GM12874 (cell line): Measurements from ENCODE around the gene SIGLEC9.

ENCODE experiments used
- TF ChIP-seq, protein P1 (sequence below): IDR thresholded peaks from 2 replicates; pipeline ENCODE4 v1.5.1; 2011; ENCODE audit warnings: low read depth, mild to moderate bottlenecking, control low read depth, low read length, moderate library complexity; ENCODE audit not compliant: insufficient read depth

Gene SIGLEC9

DNA sequence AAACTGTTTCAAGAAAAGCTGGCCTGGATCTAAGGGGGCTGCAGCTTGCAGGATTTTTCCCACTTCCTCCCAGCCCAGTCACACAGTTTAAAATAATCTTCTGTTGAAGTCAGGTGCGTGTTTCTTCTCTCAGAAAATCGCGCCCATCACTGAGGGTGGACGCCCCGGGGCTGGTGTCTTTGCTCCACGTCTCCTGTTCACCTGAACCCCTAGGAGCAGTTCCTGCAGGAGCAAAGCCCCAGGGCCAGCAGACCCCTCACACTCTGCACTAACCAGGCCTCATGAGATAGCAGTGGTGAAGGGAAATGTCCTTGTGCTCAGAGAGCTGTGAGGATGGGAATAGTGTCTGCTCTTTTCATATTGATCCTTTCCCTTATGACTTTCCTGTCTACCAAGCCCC lies 16.5 kb downstream of the SIGLEC9 start:
- TF ChIP-seq, protein P1, sequence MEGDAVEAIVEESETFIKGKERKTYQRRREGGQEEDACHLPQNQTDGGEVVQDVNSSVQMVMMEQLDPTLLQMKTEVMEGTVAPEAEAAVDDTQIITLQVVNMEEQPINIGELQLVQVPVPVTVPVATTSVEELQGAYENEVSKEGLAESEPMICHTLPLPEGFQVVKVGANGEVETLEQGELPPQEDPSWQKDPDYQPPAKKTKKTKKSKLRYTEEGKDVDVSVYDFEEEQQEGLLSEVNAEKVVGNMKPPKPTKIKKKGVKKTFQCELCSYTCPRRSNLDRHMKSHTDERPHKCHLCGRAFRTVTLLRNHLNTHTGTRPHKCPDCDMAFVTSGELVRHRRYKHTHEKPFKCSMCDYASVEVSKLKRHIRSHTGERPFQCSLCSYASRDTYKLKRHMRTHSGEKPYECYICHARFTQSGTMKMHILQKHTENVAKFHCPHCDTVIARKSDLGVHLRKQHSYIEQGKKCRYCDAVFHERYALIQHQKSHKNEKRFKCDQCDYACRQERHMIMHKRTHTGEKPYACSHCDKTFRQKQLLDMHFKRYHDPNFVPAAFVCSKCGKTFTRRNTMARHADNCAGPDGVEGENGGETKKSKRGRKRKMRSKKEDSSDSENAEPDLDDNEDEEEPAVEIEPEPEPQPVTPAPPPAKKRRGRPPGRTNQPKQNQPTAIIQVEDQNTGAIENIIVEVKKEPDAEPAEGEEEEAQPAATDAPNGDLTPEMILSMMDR: no peak

DNA sequence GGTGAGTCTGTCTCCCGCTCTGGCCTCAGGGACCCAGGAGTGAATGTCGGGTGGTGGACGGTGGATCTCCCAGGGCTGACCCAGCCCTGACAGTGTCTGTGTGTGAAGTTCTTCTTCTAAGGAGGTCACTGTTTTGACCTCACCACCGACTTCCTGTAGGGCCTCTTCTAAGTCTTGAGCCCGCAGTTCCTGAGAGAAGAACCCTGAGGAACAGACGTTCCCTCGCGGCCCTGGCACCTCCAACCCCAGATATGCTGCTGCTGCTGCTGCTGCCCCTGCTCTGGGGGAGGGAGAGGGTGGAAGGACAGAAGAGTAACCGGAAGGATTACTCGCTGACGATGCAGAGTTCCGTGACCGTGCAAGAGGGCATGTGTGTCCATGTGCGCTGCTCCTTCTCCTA lies 17.4 kb downstream of the SIGLEC9 start, which contains the start of gene SIGLEC7:
Gene SIGLEC7, plus strand, starts transcription at position 183 of the 400 bp plus-strand sequence. Its CDS starts 69 bp downstream, at position 252.
- TF ChIP-seq, protein P1: no peak

DNA sequence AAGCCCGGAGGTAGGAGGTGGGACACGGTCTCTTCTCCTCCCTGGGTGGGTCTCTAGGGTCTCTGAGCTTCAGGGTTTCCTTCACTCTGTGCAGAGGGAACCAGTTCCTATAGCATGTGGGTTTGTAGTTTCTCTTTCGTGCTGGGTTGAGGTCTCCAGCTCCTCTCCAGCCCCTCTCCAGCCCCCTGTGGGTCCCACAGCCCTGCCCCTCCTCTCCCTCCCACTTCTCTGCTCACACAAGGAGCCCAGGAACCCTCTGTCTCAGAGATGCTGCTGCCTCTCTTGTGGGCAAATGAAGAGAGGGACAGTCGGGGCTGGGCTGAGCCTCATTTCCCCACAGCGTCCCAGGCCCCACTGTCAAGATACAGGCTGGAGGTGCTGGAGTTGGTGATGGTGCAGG lies 18.8 kb downstream of the SIGLEC9 start:
- TF ChIP-seq, protein P1: no peak

DNA sequence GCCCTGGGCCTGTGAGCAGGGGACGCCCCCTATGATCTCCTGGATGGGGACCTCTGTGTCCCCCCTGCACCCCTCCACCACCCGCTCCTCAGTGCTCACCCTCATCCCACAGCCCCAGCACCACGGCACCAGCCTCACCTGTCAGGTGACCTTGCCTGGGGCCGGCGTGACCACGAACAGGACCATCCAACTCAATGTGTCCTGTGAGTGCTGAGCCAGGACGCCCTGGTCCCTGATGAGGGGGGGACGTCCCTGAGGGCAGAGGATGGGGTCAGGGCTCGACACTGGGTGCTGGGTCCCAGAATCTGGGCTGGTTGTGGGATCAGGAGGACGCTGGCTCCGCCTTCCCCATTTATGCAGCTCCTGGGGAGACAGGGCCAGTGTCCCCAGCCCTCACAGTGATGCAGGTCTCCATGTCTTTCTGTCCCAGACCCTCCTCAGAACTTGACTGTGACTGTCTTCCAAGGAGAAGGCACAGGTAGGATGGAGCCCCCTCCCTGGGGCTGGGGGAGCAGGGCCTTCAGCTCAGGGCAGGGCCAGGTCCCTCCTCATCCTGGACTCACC lies 19.9 kb downstream of the SIGLEC9 start:
- TF ChIP-seq, protein P1: no peak

DNA sequence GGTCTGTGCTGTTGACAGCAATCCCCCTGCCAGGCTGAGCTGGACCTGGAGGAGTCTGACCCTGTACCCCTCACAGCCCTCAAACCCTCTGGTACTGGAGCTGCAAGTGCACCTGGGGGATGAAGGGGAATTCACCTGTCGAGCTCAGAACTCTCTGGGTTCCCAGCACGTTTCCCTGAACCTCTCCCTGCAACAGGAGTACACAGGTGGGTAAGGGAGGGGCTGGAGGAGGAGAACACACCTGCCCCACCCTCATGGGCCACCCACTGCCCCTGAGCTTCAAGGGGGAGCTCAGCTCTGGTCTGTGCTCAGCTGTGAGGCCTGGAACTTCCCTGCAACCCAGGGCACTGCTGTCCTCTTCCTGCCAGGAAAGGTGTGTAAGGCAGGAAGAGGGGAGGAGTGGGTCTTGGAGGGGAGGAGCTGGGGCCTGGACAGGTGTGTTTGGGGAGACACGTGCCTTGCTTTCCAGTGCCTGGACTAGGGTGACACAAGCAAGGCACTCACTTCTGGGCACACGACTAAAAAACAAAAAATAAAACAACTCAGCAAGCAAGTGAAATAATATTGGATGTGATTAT lies 21.3 kb downstream of the SIGLEC9 start:
- TF ChIP-seq, protein P1: no peak

DNA sequence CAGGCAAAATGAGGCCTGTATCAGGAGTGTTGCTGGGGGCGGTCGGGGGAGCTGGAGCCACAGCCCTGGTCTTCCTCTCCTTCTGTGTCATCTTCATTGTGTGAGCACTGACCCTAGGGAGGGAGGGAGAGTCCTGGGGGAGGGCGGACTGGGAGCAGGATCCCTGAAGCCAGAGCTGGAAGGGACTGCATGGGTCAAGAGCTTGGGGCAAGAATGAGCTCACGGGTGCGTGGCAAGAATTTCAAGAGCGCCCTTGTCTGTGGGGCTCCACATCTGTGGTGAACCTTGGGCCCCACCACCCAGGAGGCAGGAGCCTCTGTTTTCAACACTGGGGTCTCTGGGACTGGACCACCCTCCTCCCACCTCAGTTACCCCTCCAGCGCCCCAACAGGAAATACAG lies 22.0 kb downstream of the SIGLEC9 start:
- TF ChIP-seq, protein P1: no peak

DNA sequence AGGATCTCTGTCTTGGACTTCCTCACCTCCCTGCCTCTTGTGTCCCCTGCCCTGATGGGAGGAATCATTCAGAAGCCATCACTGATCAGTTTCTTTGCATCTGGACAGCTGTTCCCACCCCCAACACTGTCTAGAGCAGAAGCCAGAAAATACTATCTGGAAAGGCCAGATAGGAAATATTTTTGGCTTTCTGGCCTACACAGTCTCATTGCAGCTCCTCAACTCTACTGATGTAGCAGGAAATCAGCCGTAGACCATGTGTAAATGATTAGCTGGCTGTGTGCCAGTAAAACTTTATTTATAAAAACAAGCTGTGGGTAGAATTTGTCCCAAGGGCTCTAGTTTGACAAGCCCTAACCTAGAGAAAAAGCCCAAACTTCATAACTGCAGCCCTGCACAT lies 23.0 kb downstream of the SIGLEC9 start:
- TF ChIP-seq, protein P1: no peak
